Cardiac fibroblast (primary cell): ENCODE data around the gene TRIM31.

Source experiments
- DNase-seq, 2 donors: peaks; one replicate each; pipeline versions ENCODE4 v3.0.0 to v3.0.0-alpha.2; 2010; ENCODE audit warnings: low read depth in 2 of 2
- H3K4me3 ChIP-seq, 2 donors: replicated peaks in 1 of 2; 1 replicate in 1 of 2; 2 replicates in 1 of 2; pipeline ENCODE4 v1.5.1; 2011; ENCODE audit warnings: low read depth in 2 of 2, low read length in 2 of 2, mild to moderate bottlenecking in 2 of 2, moderate library complexity in 1 of 2
- TF ChIP-seq, protein P1 (sequence below): IDR thresholded peaks from one replicate; pipeline ENCODE4 v1.5.1; 2011; ENCODE audit warnings: low read depth, mild to moderate bottlenecking, low read length, inconsistent platforms

TRIM31 gene

DNA sequence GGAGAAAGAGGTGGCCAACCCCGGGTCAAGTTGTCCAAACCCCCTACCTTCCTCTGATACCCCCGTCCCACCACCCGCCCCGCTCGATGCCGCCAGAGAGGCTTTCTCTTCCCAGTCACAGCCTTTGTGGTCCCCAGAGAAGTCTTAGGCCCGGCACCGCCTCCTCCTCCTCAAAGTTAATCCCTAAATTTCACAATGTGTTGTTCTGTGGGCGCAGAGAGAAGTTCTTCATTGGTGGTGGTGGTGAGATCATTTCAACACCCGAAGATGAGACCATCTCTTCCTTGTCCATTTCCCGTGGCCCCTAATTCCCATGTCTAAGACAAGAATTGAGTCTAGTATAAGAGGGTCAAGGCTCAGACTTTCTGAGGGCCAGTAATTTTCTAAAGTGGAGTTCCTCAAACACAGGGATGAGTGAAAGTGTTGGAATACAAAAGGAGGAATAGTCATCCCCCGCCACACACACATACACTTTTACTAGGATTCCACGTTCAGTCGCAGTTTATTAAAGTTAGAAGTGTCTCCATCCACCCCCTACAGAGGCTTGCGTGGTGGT, 10.4 kb downstream of the TRIM31 start:
- TF ChIP-seq, protein P1, sequence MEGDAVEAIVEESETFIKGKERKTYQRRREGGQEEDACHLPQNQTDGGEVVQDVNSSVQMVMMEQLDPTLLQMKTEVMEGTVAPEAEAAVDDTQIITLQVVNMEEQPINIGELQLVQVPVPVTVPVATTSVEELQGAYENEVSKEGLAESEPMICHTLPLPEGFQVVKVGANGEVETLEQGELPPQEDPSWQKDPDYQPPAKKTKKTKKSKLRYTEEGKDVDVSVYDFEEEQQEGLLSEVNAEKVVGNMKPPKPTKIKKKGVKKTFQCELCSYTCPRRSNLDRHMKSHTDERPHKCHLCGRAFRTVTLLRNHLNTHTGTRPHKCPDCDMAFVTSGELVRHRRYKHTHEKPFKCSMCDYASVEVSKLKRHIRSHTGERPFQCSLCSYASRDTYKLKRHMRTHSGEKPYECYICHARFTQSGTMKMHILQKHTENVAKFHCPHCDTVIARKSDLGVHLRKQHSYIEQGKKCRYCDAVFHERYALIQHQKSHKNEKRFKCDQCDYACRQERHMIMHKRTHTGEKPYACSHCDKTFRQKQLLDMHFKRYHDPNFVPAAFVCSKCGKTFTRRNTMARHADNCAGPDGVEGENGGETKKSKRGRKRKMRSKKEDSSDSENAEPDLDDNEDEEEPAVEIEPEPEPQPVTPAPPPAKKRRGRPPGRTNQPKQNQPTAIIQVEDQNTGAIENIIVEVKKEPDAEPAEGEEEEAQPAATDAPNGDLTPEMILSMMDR: no peak
- H3K4me3 ChIP-seq: peak overlapping the region; percentile 21 to 43
- peak; percentile 53 to 62 for DNase-seq

DNA sequence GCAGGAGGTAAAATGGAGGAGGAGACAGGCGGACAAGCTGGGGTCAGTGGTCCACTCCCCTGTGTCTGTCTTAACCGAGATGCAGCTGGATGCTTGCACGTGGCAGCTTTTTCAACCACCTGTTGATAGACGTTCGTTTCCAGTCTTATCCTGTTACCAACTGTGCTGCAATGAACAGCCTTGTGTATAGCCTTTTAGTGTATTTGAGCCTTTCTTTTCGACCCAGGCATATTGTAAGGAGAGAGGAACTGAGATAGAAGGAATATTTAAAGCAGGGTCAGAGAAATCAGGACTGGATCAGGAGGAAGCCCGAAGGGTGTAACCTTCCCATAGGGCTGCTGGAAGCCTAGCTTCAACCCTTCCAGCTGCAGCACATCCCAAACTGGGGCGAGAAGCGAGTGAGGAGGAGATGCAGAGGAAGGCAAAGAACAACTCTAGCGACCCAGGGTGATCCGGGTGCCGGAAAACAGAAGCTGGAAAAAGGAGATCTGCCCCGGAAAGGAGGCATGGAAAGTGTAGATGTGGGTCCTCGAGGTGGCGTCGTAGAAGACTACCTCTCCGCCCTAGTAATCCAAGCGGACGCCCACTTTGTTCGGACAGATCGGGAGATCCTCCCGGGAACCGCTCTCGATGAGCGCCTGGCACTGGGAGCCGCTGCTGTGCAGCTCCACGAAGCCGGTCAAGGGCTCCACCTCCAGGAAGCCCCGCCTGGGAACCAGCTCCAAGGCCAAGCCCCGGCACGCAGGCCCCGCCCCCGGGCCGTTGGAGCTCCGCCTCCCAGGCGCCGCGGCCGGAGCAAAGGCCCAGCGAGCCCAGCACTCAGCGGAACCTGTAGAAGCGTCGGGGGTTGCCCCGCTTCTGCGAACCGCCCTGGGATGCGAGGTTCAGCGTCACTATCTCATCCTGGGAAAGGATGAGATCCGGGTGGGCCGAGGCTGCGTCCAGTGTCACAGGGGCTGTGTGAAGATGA, 11.2 kb downstream of the TRIM31 start:
- TF ChIP-seq, protein P1: peak; percentile 8
- peak; percentile 82 to 86 for DNase-seq
- peak overlapping the region; percentile 33 to 46 for H3K4me3 ChIP-seq

GRCh38 chr6:30100585-30101443, 12.1 kb downstream of the TRIM31 start:
- no peak for DNase-seq
- H3K4me3 ChIP-seq: peak overlapping the region; percentile 3 to 21

GRCh38 chr6:30100154-30100553, 12.7 kb downstream of the TRIM31 start:
- TF ChIP-seq, protein P1: no peak
- no peak for DNase-seq
- H3K4me3 ChIP-seq: no peak overlapping the region

More at GRCh38 chr6:30100585-30101443, 12.1 kb downstream of the TRIM31 start:
- TF ChIP-seq, protein P1: no peak

- no peak for DNase-seq
- no peak overlapping the region for H3K4me3 ChIP-seq
- TF ChIP-seq, protein P1: no peak
Observed at GRCh38 chr6:30097902-30098768, 14.8 kb downstream of the TRIM31 start.

DNA sequence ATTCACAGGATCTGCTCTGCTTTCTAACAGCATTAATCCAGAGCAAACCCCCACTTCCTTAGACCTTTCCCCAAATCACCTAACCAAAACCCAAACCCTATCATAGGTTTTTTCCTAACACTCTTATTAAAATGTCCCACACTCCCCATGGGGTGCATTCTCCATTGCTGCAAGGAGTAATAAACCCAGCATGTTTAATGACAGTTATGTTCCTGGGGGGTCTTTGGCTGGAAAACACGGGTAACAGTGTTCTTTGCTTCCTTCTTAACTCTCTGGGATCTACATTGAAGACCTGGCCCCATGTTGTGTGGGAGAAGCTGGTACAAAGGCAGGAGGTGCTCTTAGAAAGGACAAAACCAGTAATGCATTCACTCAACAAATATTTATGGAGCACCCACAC, 16.1 kb downstream of the TRIM31 start:
- no peak overlapping the region for H3K4me3 ChIP-seq
- no peak for DNase-seq
- TF ChIP-seq, protein P1: no peak
